ENCODE data around the gene BRD1. TPM values are rescaled to one million over a fixed set of nuclear protein-coding genes. Genes with fewer than 3 reads are reported as not detected.

Gene BRD1
- total RNA-seq, 2 donors from 2014 or later: 42.3 to 43.4 TPM

GRCh38 chr22:49814164-49814686, 13.4 kb downstream of the BRD1 start:
- DNase-seq: no peak
- Mint-ChIP-seq H3K27me3 (ENCODE audit: low read depth) (no peaks in the 10 kb centered on the region), H3K4me3 (no peak overlapping the region), H3K4me1 (ENCODE audit: low read depth) (peaks cover 78% of the 10 kb centered on the region), H3K36me3 (ENCODE audit: insufficient read depth in 2 of 2) (peaks cover 9 to 15% of the 10 kb centered on the region in 2 donors), H3K9me3 (no peaks in the 10 kb centered on the region), H3K27ac (no peak overlapping the region)
- no peak for ATAC-seq (replicated peaks in 1 of 2)

GRCh38 chr22:49812838-49813237, 14.8 kb downstream of the BRD1 start:
- H3K27me3 Mint-ChIP-seq (ENCODE audit: low read depth): no peaks in the 10 kb centered on the region
- no peak overlapping the region for H3K4me3 Mint-ChIP-seq
- peaks cover 6 to 9% of the 10 kb centered on the region in 2 donors for H3K36me3 Mint-ChIP-seq (ENCODE audit: insufficient read depth in 2 of 2)

GRCh38 chr22:49811020-49811791, 16.5 kb downstream of the BRD1 start:
- Mint-ChIP-seq H3K36me3 (ENCODE audit: insufficient read depth in 2 of 2) (peaks cover 9 to 11% of the 10 kb centered on the region in 2 donors), H3K4me3 (peak overlapping the region; percentile 45 to 60), H3K9me3 (no peaks in the 10 kb centered on the region), H3K4me1 (ENCODE audit: low read depth) (peaks cover 83% of the 10 kb centered on the region), H3K27me3 (ENCODE audit: low read depth) (no peaks in the 10 kb centered on the region), H3K27ac (peak overlapping the region; percentile 80)
- no peak for ATAC-seq (replicated peaks in 1 of 2)
- DNase-seq: no peak

More at GRCh38 chr22:49812838-49813237, 14.8 kb downstream of the BRD1 start:
- DNase-seq (no peak), ATAC-seq (replicated peaks in 1 of 2) (no peak)
- Mint-ChIP-seq H3K4me1 (ENCODE audit: low read depth) (peaks cover 82% of the 10 kb centered on the region), H3K9me3 (no peaks in the 10 kb centered on the region), H3K27ac (no peak overlapping the region)

- Mint-ChIP-seq H3K27me3 (ENCODE audit: low read depth) (no peaks in the 10 kb centered on the region), H3K27ac (peak overlapping the region; percentile 80), H3K4me1 (ENCODE audit: low read depth) (peaks cover 79% of the 10 kb centered on the region), H3K4me3 (peak overlapping the region; percentile 45 to 60), H3K36me3 (ENCODE audit: insufficient read depth in 2 of 2) (peaks cover 11 to 13% of the 10 kb centered on the region in 2 donors), H3K9me3 (no peaks in the 10 kb centered on the region)
- ATAC-seq (replicated peaks in 1 of 2) (no peak), DNase-seq (no peak)
Measured at GRCh38 chr22:49810363-49811019, 17.2 kb downstream of the BRD1 start.

- Mint-ChIP-seq H3K4me1 (ENCODE audit: low read depth) (peaks cover 69% of the 10 kb centered on the region), H3K4me3 (peak overlapping the region; percentile 63 to 66), H3K27ac (peak overlapping the region; percentile 68), H3K9me3 (no peaks in the 10 kb centered on the region), H3K36me3 (ENCODE audit: insufficient read depth in 2 of 2) (peaks cover 14 to 22% of the 10 kb centered on the region in 2 donors), H3K27me3 (ENCODE audit: low read depth) (no peaks in the 10 kb centered on the region)
- DNase-seq: peak in 1 of 2 donors; percentile 31
- ATAC-seq (replicated peaks in 1 of 2): peak; percentile 72 to 80
Measured at GRCh38 chr22:49807780-49808708, 19.6 kb downstream of the BRD1 start.

- Mint-ChIP-seq H3K4me3 (peak overlapping the region in 1 of 2 donors; percentile 63), H3K9me3 (no peaks in the 10 kb centered on the region), H3K36me3 (ENCODE audit: insufficient read depth in 2 of 2) (peaks cover 14 to 22% of the 10 kb centered on the region in 2 donors), H3K27ac (peak overlapping the region; percentile 27), H3K27me3 (ENCODE audit: low read depth) (no peaks in the 10 kb centered on the region), H3K4me1 (ENCODE audit: low read depth) (peaks cover 64% of the 10 kb centered on the region)
- DNase-seq (no peak), ATAC-seq (replicated peaks in 1 of 2) (no peak)
Measured at GRCh38 chr22:49807129-49807528, 20.5 kb downstream of the BRD1 start.

- H3K9me3 Mint-ChIP-seq: no peaks in the 10 kb centered on the region
- no peak for ATAC-seq (replicated peaks in 1 of 2)
- H3K27ac Mint-ChIP-seq: no peak overlapping the region
- no peak overlapping the region for H3K4me3 Mint-ChIP-seq
- H3K4me1 Mint-ChIP-seq (ENCODE audit: low read depth): peaks cover 37% of the 10 kb centered on the region
- DNase-seq: no peak
- H3K36me3 Mint-ChIP-seq (ENCODE audit: insufficient read depth in 2 of 2): peaks cover 10 to 19% of the 10 kb centered on the region in 2 donors
- H3K27me3 Mint-ChIP-seq (ENCODE audit: low read depth): no peaks in the 10 kb centered on the region
Measured at GRCh38 chr22:49803737-49804375, 23.8 kb downstream of the BRD1 start.

GRCh38 chr22:49803134-49803533, 24.5 kb downstream of the BRD1 start:
- Mint-ChIP-seq H3K36me3 (ENCODE audit: insufficient read depth in 2 of 2) (peaks cover 10 to 19% of the 10 kb centered on the region in 2 donors), H3K9me3 (no peaks in the 10 kb centered on the region), H3K4me3 (no peak overlapping the region), H3K27me3 (ENCODE audit: low read depth) (no peaks in the 10 kb centered on the region), H3K4me1 (ENCODE audit: low read depth) (peaks cover 30% of the 10 kb centered on the region), H3K27ac (peak overlapping the region; percentile 60)
- ATAC-seq (replicated peaks in 1 of 2) (no peak), DNase-seq (no peak)

GRCh38 chr22:49801391-49802060, 26.1 kb downstream of the BRD1 start:
- ATAC-seq (replicated peaks in 1 of 2) (no peak), DNase-seq (no peak)
- H3K9me3 Mint-ChIP-seq: no peaks in the 10 kb centered on the region
- no peaks in the 10 kb centered on the region for H3K27me3 Mint-ChIP-seq (ENCODE audit: low read depth)
- H3K36me3 Mint-ChIP-seq (ENCODE audit: insufficient read depth in 2 of 2): peaks cover 8 to 21% of the 10 kb centered on the region in 2 donors
- H3K27ac Mint-ChIP-seq: no peak overlapping the region
- peaks cover 14% of the 10 kb centered on the region for H3K4me1 Mint-ChIP-seq (ENCODE audit: low read depth)
- no peak overlapping the region for H3K4me3 Mint-ChIP-seq

GRCh38 chr22:49800408-49801238, 27.1 kb downstream of the BRD1 start:
- H3K4me3 Mint-ChIP-seq: no peak overlapping the region
- no peaks in the 10 kb centered on the region for H3K9me3 Mint-ChIP-seq
- H3K4me1 Mint-ChIP-seq (ENCODE audit: low read depth): peaks cover 8% of the 10 kb centered on the region
- ATAC-seq (replicated peaks in 1 of 2): no peak
- H3K27me3 Mint-ChIP-seq (ENCODE audit: low read depth): no peaks in the 10 kb centered on the region
- DNase-seq: no peak
- peaks cover 5 to 21% of the 10 kb centered on the region in 2 donors for H3K36me3 Mint-ChIP-seq (ENCODE audit: insufficient read depth in 2 of 2)
- no peak overlapping the region for H3K27ac Mint-ChIP-seq

- ATAC-seq (replicated peaks in 1 of 2) (no peak), DNase-seq (no peak)
- H3K27ac Mint-ChIP-seq: no peak overlapping the region
- no peaks in the 10 kb centered on the region for H3K9me3 Mint-ChIP-seq
- H3K36me3 Mint-ChIP-seq (ENCODE audit: insufficient read depth in 2 of 2): peaks cover 6 to 24% of the 10 kb centered on the region in 2 donors
- no peaks in the 10 kb centered on the region for H3K27me3 Mint-ChIP-seq (ENCODE audit: low read depth)
- peaks cover 8% of the 10 kb centered on the region for H3K4me1 Mint-ChIP-seq (ENCODE audit: low read depth)
- no peak overlapping the region for H3K4me3 Mint-ChIP-seq
Measured at GRCh38 chr22:49799431-49800075, 28.1 kb downstream of the BRD1 start.
